Colonic mucosa (tissue), 4 donors: ENCODE data around the gene PLOD1. TPM values are rescaled to one million over a fixed set of nuclear protein-coding genes. Genes with fewer than 3 reads are reported as not detected.

Source experiments
- DNase-seq: peaks from one replicate; pipeline ENCODE4 v3.0.0-alpha.2; 2020
- H3K27ac ChIP-seq: fragments of 200-600 bp; one replicate; pipeline ENCODE4 v1.8.0; 2021
- H3K27me3 ChIP-seq: fragments of 200-600 bp; one replicate; pipeline ENCODE4 v1.8.0; 2021
- H3K36me3 ChIP-seq: fragments of 200-600 bp; one replicate; pipeline ENCODE4 v1.8.0; 2021
- H3K4me1 ChIP-seq: fragments of 200-600 bp; one replicate; pipeline ENCODE4 v1.8.0; 2021; ENCODE audit warnings: mild to moderate bottlenecking
- H3K4me3 ChIP-seq: fragments of 200-600 bp; one replicate; pipeline ENCODE4 v1.8.0; 2021
- H3K9ac ChIP-seq, 2 donors: one replicate each; pipeline ENCODE4 v1.7.0; 2013; ENCODE audit warnings: control low read depth in 2 of 2, low read depth in 2 of 2, low read length in 2 of 2
- H3K9me3 ChIP-seq: fragments of 200-600 bp; one replicate; pipeline ENCODE4 v1.8.0; 2021
- intact Hi-C: fragments of 100-400 bp; cut with DNase I; formaldehyde crosslinking; loops from one replicate; pipeline ENCODE4 v1.14.1; 2022
- total RNA-seq, 2 donors: library from RNA; stranded (reverse); fragmentation: NEBNext Ultra II Directional in 1 of 2; extraction: Animal tissue kit (Norgen Biotek cat#: 25700) in 1 of 2; gene quantifications; one replicate each; pipeline ENCODE4 v1.2.1, GENCODE V29; 2021
- TF ChIP-seq, protein P1 (sequence below): fragments of 200-600 bp; IDR thresholded peaks from one replicate; pipeline ENCODE4 v1.8.0; 2022; ENCODE audit warnings: antibody characterized with exemption, mild to moderate bottlenecking
- donor health status: healthy.
- donor health status: DM: no; HTN: no; CAD: no.
- donor health status: DM: no; HTN: no; CAD: no.

PLOD1 gene
- total RNA-seq, 2 donors from 2014 or later: 72.5 to 83.9 TPM

DNA sequence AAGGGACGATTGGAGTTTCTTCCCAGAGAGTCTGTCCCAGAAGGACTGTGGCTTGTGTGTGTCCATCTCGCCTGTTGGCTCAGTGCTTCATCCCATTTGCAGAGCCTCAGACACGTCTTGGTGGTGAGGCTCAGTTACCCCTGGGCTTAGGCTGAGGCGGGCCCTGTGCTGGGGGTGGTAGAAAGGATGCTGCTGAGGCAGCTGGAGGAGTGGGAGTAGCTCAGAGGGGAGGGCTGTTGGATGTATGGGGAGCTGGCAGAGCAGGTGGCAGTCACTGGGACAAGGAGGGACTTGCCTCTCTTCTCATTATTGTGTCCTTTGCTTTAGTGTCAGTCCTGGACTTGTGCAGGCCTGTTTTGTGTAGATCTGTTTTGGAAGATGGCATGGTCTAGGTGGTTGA is 77.5 kb downstream of the PLOD1 start:
- no peak for DNase-seq
- Histone ChIP-seq H3K27me3 (no peaks in the 10 kb centered on the region), H3K27ac (no peak overlapping the region), H3K4me3 (no peak overlapping the region), H3K9me3 (no peaks in the 10 kb centered on the region), H3K36me3 (peaks cover 33% of the 10 kb centered on the region), H3K4me1 (no peaks in the 10 kb centered on the region), H3K9ac (no peak overlapping the region)
- TF ChIP-seq, protein P1, sequence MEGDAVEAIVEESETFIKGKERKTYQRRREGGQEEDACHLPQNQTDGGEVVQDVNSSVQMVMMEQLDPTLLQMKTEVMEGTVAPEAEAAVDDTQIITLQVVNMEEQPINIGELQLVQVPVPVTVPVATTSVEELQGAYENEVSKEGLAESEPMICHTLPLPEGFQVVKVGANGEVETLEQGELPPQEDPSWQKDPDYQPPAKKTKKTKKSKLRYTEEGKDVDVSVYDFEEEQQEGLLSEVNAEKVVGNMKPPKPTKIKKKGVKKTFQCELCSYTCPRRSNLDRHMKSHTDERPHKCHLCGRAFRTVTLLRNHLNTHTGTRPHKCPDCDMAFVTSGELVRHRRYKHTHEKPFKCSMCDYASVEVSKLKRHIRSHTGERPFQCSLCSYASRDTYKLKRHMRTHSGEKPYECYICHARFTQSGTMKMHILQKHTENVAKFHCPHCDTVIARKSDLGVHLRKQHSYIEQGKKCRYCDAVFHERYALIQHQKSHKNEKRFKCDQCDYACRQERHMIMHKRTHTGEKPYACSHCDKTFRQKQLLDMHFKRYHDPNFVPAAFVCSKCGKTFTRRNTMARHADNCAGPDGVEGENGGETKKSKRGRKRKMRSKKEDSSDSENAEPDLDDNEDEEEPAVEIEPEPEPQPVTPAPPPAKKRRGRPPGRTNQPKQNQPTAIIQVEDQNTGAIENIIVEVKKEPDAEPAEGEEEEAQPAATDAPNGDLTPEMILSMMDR: no peak
- intact Hi-C loops: no loop called here

DNA sequence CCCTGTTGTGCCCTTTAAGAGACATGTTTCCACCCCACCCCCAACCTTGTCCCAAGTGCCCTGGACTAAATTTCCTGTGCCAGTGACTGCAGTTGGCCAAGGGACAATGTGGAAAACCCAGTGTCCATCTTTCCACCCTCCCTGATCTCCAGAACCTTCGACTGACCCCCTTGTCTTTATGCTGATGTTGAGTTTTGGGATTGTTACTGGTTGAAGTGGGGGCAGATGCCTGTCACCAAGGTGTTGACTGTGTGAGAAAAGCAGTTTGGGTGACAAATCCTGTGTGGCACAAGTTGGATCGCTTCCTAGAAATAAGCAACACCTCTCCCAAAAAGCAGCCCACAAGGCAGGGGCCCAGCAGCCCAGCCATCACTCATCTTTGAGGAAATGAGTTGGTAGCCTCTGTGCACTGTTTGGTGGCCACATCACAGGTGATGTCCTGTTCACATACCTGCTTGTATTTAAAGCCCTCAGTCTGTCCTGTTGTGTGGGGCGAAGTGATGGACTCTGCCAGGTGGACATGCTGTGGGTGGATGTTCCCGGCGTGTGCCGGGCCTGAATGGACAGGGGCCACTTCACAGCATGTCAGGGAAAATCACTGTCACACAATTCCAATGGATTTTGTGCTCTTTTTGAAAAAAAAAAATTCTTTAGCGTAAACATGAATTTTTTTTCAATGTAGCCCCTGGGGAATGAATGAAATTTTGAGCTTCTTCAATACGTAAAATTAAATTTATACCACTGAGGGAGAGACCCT is 78.2 kb downstream of the PLOD1 start:
- no peak for DNase-seq
- TF ChIP-seq, protein P1: no peak
- H3K36me3 ChIP-seq: peaks cover 26% of the 10 kb centered on the region
- H3K9me3 ChIP-seq: no peaks in the 10 kb centered on the region
- H3K4me1 ChIP-seq: no peaks in the 10 kb centered on the region
- H3K9ac ChIP-seq: no peak overlapping the region
- no peak overlapping the region for H3K4me3 ChIP-seq
- no peaks in the 10 kb centered on the region for H3K27me3 ChIP-seq
- H3K27ac ChIP-seq: no peak overlapping the region
- intact Hi-C loops: no loop called here

DNA sequence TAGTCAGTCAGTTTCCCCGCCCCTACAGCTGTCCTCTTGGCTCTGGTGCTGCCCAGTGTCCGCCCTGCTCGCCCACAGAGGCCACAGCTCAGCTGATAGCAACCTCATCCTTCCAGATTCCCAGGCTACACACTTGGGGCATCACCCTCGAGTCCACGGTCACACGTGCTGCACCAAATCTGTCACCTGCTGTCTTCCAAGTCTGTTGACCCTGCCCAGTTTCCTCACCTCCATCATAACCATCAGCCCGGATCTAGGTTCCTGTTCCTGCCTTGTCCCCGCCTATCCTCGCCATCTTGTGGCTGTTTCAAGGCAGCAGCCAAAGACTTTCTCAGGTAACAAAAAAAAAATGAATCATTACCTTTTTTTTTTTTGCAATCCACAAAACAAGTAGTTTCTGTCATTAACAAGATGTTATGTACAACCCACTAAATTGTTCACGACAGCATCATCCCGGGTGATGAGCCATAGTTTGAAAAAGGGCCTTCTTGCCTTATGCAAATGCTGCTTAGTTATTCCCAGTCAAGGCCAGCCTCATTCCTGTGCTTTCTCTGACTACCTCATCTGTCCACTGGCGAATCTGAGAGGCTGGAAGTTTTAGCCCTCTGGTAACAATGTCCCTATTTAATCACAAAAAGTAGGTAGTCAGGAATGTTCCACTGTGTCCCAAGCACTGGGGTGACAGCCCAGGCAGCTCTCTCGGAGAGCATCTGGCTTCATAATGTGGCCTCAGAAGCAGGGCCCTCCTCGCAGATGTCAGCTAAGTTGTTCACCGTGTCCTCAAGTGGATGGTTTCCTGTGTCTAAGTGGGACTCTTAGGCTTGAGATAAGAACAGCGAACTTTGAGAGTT is 79.8 kb downstream of the PLOD1 start:
- TF ChIP-seq, protein P1: no peak
- peaks cover 24% of the 10 kb centered on the region for H3K36me3 ChIP-seq
- no peak overlapping the region for H3K27ac ChIP-seq
- no peaks in the 10 kb centered on the region for H3K9me3 ChIP-seq
- no peak overlapping the region for H3K9ac ChIP-seq
- no peak for DNase-seq
- H3K4me3 ChIP-seq: no peak overlapping the region
- intact Hi-C loops: no loop called here
- H3K27me3 ChIP-seq: no peaks in the 10 kb centered on the region
- no peaks in the 10 kb centered on the region for H3K4me1 ChIP-seq

DNA sequence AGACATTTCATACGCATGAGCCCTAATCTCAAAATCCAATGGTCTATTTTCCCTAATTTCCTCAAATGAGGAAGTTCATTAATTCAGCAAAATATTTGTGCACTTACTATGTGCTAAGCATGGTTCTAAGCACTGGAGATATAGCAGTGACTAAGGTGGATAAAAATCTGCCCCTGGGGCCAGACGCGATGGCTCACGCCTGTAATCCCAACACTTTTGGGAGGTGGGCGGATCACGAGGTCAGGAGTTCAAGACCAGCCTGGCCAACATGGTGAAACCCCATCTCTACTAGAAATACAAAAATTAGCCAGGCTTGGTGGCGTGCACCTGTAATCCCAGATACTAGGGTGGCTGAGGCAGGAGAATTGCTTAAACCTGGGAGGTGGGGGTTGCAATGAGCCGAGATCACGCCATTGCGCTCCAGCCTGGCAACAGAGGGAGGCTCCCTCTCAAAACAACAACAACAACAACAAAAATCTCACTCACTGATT is 80.5 kb downstream of the PLOD1 start:
- TF ChIP-seq, protein P1: no peak
- Histone ChIP-seq H3K4me3 (no peak overlapping the region), H3K4me1 (peaks cover 2% of the 10 kb centered on the region), H3K9me3 (no peaks in the 10 kb centered on the region), H3K27ac (no peak overlapping the region), H3K36me3 (peaks cover 17% of the 10 kb centered on the region), H3K27me3 (no peaks in the 10 kb centered on the region), H3K9ac (no peak overlapping the region)
- intact Hi-C loops: no loop called here
- no peak for DNase-seq

DNA sequence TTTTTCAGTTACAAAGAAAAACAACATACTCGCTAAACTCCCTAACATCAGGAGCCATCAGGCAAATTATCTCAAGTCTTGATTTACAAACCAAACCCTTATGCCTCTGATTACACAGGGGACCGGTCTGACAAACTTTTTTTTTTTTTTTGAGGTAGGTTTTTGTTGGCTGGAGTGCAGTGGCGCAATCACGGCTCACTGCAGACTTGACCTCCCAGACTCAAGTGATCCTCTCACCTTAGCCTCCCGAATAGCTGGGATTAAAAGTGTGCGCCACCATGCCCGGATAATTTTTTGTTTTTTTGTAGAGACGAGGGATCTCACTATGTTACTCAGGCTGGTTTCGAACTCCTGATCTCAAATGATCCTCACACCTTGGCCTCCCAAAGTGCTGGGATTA is 81.0 kb downstream of the PLOD1 start:
- no peak overlapping the region for H3K4me3 ChIP-seq
- no peak for DNase-seq
- no peaks in the 10 kb centered on the region for H3K9me3 ChIP-seq
- TF ChIP-seq, protein P1: no peak
- no peak overlapping the region for H3K27ac ChIP-seq
- intact Hi-C loops: no loop called here
- no peaks in the 10 kb centered on the region for H3K27me3 ChIP-seq
- peaks cover 5% of the 10 kb centered on the region for H3K4me1 ChIP-seq
- H3K36me3 ChIP-seq: peaks cover 16% of the 10 kb centered on the region
- H3K9ac ChIP-seq: no peak overlapping the region
